ENCODE measurements around the gene FHAD1.

Gene FHAD1

DNA sequence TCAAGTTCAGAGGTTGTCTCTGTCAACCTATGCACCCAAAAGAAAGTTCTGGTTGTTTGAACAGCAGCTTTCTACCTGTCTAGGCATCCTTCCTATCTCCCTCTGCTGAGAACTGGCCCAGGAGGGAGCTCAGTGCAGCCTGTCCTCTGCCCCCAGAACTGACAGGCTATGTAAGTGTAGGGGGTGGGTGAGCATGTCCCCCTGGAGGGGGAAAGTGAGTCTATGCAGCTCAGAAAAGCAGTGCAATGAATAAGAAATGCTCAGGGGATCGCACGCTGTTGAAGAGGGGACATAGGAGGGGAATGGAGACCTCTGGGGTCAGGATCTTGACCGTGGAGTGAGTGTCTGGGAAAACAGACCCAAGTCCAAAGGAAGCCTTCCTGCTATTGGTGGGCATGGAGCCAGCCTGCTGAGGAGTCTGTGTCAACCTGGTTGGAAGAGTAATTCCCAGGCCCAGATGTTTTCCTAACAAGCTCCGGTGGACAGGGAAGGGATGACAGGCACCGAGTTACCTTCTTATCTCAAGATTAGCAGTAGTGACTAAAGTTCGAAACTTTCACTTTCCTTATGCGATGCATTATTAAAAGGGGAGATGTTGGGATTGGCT lies 26.1 kb upstream of the FHAD1 start:
- Histone ChIP-seq H3K9me3 (replicated peaks; ENCODE audit: low read length) (no peaks in the 10 kb centered on the region), H3K4me3 (ENCODE audit: low read length) (no peak overlapping the region), H3K4me2 (ENCODE audit: low read length) (no peak overlapping the region), H3K36me3 (ENCODE audit: insufficient read depth, low read length) (no peaks in the 10 kb centered on the region), H3K4me1 (ENCODE audit: control insufficient read depth, insufficient read depth, low read length) (no peaks in the 10 kb centered on the region), H3K9ac (ENCODE audit: low read depth, low read length) (no peak overlapping the region), H3K27me3 (ENCODE audit: control insufficient read depth, insufficient read depth, low read length) (no peaks in the 10 kb centered on the region)

DNA sequence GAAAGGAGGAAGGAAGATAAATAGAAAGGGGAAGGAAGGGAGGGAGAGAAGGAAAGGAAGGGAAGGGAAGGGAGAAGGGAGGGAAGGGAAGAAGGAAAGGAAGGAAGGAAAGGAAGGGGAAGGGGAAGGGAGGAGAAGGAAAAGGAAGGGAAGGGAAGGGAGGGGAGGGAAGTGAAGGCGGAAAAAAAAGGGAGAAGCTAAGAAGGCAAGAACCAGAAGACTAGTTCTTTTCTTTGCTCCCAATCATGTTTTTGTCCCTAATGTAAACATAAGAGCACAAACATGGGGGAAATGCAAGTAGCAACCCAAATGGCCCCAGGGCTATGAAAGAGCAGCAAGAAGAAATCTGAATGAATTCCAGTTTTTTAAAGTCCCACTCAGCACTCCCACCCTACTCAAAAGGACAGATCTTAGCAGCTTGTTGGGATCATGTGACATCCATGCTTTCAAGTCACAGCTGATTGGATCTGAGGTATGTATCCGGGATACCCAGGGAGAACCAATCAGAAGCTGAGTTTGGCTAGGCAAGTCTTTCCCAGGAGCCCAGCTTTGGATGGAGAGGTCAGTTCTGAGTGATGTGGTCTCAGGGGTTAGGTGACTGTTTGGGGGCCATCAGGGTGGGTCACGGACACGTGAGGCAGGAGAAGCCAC lies 24.2 kb upstream of the FHAD1 start:
- H3K4me1 ChIP-seq (ENCODE audit: control insufficient read depth, insufficient read depth, low read length), result no peaks in the 10 kb centered on the region
- H3K36me3 ChIP-seq (ENCODE audit: insufficient read depth, low read length), result no peaks in the 10 kb centered on the region
- H3K9me3 ChIP-seq (replicated peaks; ENCODE audit: low read length), result no peaks in the 10 kb centered on the region
- no peak overlapping the region for H3K4me2 ChIP-seq (ENCODE audit: low read length)
- no peak overlapping the region for H3K4me3 ChIP-seq (ENCODE audit: low read length)
- H3K27me3 ChIP-seq (ENCODE audit: control insufficient read depth, insufficient read depth, low read length), result peaks cover 6% of the 10 kb centered on the region
- H3K9ac ChIP-seq (ENCODE audit: low read depth, low read length), result no peak overlapping the region

DNA sequence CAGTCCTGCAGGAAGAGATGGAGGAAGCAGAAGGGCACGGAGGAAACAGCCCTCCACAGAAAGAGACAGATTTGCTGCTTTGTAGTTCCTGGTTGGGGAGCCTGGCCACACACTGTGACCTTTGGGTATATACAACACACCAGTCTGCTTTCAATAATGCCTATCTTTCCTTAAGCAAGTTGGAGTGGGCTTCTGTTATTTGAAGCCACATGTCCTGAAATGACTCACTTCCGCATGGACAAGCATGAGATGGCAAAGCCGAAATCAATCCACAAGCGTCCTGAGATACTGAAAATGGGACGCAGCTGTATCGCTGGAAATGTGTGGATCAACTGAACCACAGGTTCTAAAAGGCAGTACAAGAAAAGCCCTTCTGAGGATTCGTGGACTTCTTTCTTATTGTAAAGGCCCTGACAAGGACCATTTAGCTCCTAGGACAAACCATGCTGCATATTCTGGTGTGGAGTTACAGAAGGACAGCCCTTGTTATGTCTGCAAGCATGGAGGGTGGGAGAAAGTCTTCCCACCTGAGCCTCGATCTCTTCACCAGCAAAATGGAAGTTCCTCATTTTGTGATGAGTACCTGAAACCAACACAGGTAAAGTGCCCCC lies 22.7 kb upstream of the FHAD1 start:
- H3K27me3 ChIP-seq (ENCODE audit: control insufficient read depth, insufficient read depth, low read length), result peaks cover 6% of the 10 kb centered on the region

DNA sequence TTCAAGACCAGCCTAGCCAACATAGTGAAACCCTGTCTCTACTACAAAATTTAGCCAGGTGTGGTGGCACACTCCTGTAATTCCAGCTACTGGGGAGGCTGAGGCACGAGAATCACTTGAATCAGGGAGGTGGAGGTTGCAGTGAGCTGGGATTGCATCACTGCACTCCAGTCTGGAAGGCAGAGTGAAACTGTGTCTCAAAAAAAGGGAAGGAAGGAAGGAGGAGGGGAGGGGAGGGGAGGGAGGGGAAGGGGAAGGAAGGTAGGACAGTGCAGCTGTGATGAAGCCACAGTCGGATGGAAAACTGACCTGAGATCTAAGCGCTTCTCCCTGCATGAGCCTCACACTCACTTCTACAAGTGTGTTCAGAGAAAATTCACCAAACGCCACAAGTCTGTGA lies 22.0 kb upstream of the FHAD1 start:
- H3K4me3 ChIP-seq (ENCODE audit: low read length), result no peak overlapping the region
- H3K36me3 ChIP-seq (ENCODE audit: insufficient read depth, low read length), result no peaks in the 10 kb centered on the region
- no peak overlapping the region for H3K4me2 ChIP-seq (ENCODE audit: low read length)
- no peaks in the 10 kb centered on the region for H3K9me3 ChIP-seq (replicated peaks; ENCODE audit: low read length)
- peaks cover 6% of the 10 kb centered on the region for H3K27me3 ChIP-seq (ENCODE audit: control insufficient read depth, insufficient read depth, low read length)
- H3K4me1 ChIP-seq (ENCODE audit: control insufficient read depth, insufficient read depth, low read length), result no peaks in the 10 kb centered on the region
- no peak overlapping the region for H3K9ac ChIP-seq (ENCODE audit: low read depth, low read length)

More for the DNA sequence above, 22.7 kb upstream of the FHAD1 start:
- Histone ChIP-seq H3K4me2 (ENCODE audit: low read length) (no peak overlapping the region), H3K4me1 (ENCODE audit: control insufficient read depth, insufficient read depth, low read length) (no peaks in the 10 kb centered on the region), H3K36me3 (ENCODE audit: insufficient read depth, low read length) (no peaks in the 10 kb centered on the region), H3K9ac (ENCODE audit: low read depth, low read length) (no peak overlapping the region), H3K9me3 (replicated peaks; ENCODE audit: low read length) (no peaks in the 10 kb centered on the region), H3K4me3 (ENCODE audit: low read length) (no peak overlapping the region)

DNA sequence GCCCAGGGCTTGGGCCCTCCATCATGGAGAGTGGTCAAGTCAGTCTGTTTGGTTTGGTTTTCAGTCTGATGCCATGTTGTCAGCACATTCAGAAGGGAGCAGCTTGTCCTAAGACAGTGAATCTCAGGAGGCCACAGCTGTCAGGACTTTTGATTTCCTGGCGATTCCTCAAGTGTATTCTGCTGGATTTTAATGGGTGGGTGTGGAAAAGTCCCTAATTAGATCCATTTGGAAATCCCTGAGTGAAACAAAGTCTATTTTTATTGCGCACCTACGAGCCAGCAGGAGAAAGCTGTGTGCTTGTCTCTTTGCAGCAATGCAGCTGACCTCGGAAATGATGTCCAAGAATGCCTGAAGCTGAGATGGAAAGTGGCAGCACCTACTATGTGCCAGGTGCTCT lies 21.6 kb upstream of the FHAD1 start:
- no peaks in the 10 kb centered on the region for H3K36me3 ChIP-seq (ENCODE audit: insufficient read depth, low read length)
- H3K9me3 ChIP-seq (replicated peaks; ENCODE audit: low read length), result no peaks in the 10 kb centered on the region
- peaks cover 9% of the 10 kb centered on the region for H3K27me3 ChIP-seq (ENCODE audit: control insufficient read depth, insufficient read depth, low read length)
- no peaks in the 10 kb centered on the region for H3K4me1 ChIP-seq (ENCODE audit: control insufficient read depth, insufficient read depth, low read length)
- no peak overlapping the region for H3K4me3 ChIP-seq (ENCODE audit: low read length)
- no peak overlapping the region for H3K4me2 ChIP-seq (ENCODE audit: low read length)
- H3K9ac ChIP-seq (ENCODE audit: low read depth, low read length), result no peak overlapping the region

DNA sequence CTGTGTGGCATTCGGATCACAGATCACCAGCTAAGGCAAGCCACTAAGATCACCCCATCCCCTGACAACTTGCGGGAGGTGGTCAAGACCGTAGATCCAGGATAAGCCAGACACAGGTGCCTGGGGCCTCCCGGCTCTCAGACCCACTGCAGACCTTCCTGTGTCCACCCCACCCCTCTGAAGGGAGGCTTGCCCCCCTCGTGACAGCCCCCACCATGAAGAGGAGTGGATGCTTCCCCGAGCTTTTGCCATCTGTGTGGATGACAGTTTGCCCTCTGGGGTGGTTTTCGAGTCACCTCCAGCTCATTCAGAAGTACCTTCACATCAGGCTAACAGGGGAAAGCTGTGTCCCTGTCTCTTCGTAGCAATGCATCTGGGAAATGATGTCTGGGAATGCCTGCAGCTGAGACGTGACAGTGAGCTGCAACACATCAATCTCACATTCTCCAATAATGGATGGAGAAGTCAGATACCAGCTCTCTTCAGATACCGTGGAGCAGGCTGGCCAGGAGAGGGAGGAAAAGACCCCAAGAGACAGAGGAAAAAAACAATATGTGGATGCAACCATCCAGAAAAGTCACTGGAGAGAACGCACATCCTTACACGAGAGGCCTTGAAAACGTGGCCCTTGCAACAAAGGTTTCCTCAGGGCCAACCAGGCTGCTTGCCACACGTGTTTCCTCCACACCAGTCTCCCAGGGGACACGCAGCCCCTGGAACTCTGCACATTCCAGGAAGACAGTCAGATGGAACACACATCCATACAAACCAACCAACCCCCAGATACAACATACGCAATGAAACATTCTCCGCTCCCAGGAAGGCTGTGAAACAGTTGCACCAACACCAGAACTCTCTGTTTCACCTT lies 20.4 kb upstream of the FHAD1 start:
- H3K4me1 ChIP-seq (ENCODE audit: control insufficient read depth, insufficient read depth, low read length), result no peaks in the 10 kb centered on the region

DNA sequence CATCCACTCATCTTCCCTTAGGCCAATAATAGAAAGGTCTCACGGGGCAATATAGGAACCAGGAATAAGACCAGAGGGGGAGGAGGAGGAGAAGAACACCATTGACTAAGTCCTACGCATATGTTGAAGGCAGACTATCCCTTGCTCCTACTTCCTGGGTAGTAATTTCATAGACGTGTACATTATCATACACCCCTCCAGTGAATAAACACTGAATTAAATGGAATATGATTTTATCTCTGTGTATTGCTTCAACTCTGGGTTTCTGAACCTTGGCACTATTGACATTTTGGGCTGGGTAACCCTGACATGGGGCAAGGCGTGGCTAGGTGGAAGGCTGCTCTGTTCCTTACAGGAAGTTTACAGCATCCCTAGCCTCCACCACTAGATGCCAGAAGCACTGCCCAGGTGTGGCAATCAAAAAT lies 17.3 kb upstream of the FHAD1 start:
- H3K4me2 ChIP-seq (ENCODE audit: low read length), result no peak overlapping the region
- H3K9ac ChIP-seq (ENCODE audit: low read depth, low read length), result no peak overlapping the region
- H3K4me3 ChIP-seq (ENCODE audit: low read length), result no peak overlapping the region
- no peaks in the 10 kb centered on the region for H3K36me3 ChIP-seq (ENCODE audit: insufficient read depth, low read length)
- peaks cover 17% of the 10 kb centered on the region for H3K27me3 ChIP-seq (ENCODE audit: control insufficient read depth, insufficient read depth, low read length)
- no peaks in the 10 kb centered on the region for H3K4me1 ChIP-seq (ENCODE audit: control insufficient read depth, insufficient read depth, low read length)
- H3K9me3 ChIP-seq (replicated peaks; ENCODE audit: low read length), result no peaks in the 10 kb centered on the region

More for the DNA sequence above, 20.4 kb upstream of the FHAD1 start:
- no peaks in the 10 kb centered on the region for H3K9me3 ChIP-seq (replicated peaks; ENCODE audit: low read length)
- no peak overlapping the region for H3K4me3 ChIP-seq (ENCODE audit: low read length)
- H3K9ac ChIP-seq (ENCODE audit: low read depth, low read length), result no peak overlapping the region
- H3K27me3 ChIP-seq (ENCODE audit: control insufficient read depth, insufficient read depth, low read length), result peaks cover 12% of the 10 kb centered on the region
- no peaks in the 10 kb centered on the region for H3K36me3 ChIP-seq (ENCODE audit: insufficient read depth, low read length)
- H3K4me2 ChIP-seq (ENCODE audit: low read length), result no peak overlapping the region

DNA sequence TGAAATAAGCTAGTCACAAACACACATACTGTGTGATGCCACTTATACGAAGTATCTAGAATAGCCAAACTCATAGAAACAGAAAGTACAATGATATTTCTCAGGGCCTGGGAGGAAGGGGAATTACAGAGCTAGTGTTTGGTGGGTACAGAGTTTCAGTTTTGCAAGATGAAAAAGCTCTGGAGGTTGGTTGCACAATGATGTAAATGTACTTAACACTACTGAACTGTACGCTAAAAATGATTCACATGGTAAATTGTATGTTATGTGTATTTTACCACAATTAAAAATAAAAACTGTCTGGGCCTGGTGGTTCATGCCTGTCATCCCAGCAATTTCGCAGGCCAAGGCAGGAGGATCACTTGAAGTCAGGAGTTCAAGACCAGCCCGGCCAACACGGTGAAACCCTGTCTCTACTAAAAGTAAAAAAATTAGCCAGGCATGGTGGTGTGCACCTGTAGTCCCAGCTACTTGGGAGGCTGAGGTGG lies 15.3 kb upstream of the FHAD1 start:
- no peaks in the 10 kb centered on the region for H3K9me3 ChIP-seq (replicated peaks; ENCODE audit: low read length)
- no peak overlapping the region for H3K9ac ChIP-seq (ENCODE audit: low read depth, low read length)
- H3K4me3 ChIP-seq (ENCODE audit: low read length), result no peak overlapping the region
- H3K36me3 ChIP-seq (ENCODE audit: insufficient read depth, low read length), result no peaks in the 10 kb centered on the region
- H3K27me3 ChIP-seq (ENCODE audit: control insufficient read depth, insufficient read depth, low read length), result peaks cover 13% of the 10 kb centered on the region
- no peaks in the 10 kb centered on the region for H3K4me1 ChIP-seq (ENCODE audit: control insufficient read depth, insufficient read depth, low read length)
- no peak overlapping the region for H3K4me2 ChIP-seq (ENCODE audit: low read length)

DNA sequence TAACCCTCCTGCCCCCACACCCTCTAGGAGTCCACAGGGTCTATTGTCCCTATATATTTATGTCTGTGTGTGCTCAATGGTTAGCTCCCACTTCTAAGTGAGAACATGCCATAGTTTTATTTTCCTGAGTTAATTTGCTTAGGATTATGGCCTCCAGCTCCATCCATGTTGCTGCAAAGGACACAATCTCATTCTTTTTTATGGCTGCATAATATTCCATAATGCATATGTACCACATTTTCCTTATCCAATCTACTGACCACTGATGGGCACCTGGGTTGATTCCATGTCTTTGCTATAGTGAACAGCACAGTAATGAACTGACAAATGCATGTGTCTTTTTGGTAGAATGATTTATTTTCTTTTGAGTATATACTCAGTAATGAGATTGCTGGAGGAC lies 13.3 kb upstream of the FHAD1 start:
- H3K9ac ChIP-seq (ENCODE audit: low read depth, low read length), result no peak overlapping the region
- no peaks in the 10 kb centered on the region for H3K9me3 ChIP-seq (replicated peaks; ENCODE audit: low read length)
- no peaks in the 10 kb centered on the region for H3K4me1 ChIP-seq (ENCODE audit: control insufficient read depth, insufficient read depth, low read length)
- H3K36me3 ChIP-seq (ENCODE audit: insufficient read depth, low read length), result no peaks in the 10 kb centered on the region
- no peak overlapping the region for H3K4me2 ChIP-seq (ENCODE audit: low read length)
- peaks cover 11% of the 10 kb centered on the region for H3K27me3 ChIP-seq (ENCODE audit: control insufficient read depth, insufficient read depth, low read length)
- no peak overlapping the region for H3K4me3 ChIP-seq (ENCODE audit: low read length)

DNA sequence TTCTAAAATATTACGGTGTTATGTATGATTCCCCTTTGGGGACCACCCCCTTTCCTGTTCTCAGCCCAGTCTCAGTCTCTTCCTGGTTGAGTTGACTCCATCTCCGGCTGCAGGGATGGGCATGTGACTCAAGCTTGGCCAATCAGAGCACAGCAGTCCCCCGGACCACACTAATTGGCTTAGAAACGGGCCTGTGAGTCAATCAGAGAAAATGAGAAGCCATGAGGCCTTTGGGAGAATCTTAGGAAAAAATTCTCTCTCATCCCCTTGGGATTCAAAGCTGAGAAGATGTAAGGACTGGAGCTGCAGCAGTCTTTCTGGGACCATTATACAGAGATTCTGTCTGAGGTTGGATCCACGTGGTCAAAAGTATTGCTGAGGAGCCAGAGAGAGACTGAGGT lies 10.7 kb upstream of the FHAD1 start:
- no peaks in the 10 kb centered on the region for H3K36me3 ChIP-seq (ENCODE audit: insufficient read depth, low read length)
- no peak overlapping the region for H3K4me3 ChIP-seq (ENCODE audit: low read length)
- no peak overlapping the region for H3K9ac ChIP-seq (ENCODE audit: low read depth, low read length)
- no peaks in the 10 kb centered on the region for H3K9me3 ChIP-seq (replicated peaks; ENCODE audit: low read length)
- no peak overlapping the region for H3K4me2 ChIP-seq (ENCODE audit: low read length)
- no peaks in the 10 kb centered on the region for H3K4me1 ChIP-seq (ENCODE audit: control insufficient read depth, insufficient read depth, low read length)
- H3K27me3 ChIP-seq (ENCODE audit: control insufficient read depth, insufficient read depth, low read length), result peaks cover 4% of the 10 kb centered on the region

DNA sequence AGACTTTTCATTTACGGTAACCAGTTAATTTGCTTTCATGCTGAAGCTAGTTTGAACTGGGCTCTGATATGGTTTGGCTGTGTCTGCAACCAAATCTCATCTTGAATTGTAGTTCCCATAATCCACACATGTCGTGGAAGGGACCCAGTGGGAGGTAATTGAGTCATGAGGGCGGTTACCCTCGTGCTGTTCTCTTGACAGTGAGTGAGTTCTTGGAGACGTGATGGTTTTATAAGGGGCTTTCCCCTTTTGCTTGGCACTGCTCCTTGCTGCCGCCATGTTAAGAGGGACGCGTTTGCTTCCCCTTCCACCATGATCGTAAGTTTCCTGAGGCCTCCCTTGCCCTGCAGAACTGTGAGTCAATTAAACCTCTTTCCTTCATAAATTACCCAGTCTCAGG lies 10.3 kb upstream of the FHAD1 start:
- no peak overlapping the region for H3K4me3 ChIP-seq (ENCODE audit: low read length)
- peaks cover 4% of the 10 kb centered on the region for H3K27me3 ChIP-seq (ENCODE audit: control insufficient read depth, insufficient read depth, low read length)
- H3K36me3 ChIP-seq (ENCODE audit: insufficient read depth, low read length), result no peaks in the 10 kb centered on the region
- no peak overlapping the region for H3K4me2 ChIP-seq (ENCODE audit: low read length)
- H3K9me3 ChIP-seq (replicated peaks; ENCODE audit: low read length), result no peaks in the 10 kb centered on the region
- H3K9ac ChIP-seq (ENCODE audit: low read depth, low read length), result no peak overlapping the region
- H3K4me1 ChIP-seq (ENCODE audit: control insufficient read depth, insufficient read depth, low read length), result no peaks in the 10 kb centered on the region

Data from skeletal muscle satellite cell (primary cell).